ENCODE data around the gene IER2. TPM values are rescaled to one million over a fixed set of nuclear protein-coding genes. Genes with fewer than 3 reads are reported as not detected.
A peak's percentile ranks its signal among the peaks of the same experiment; 100 is the strongest.

The IER2 gene
- total RNA-seq, 1 experiment from 2014 or later: 164 TPM

- Histone ChIP-seq H3K27ac (ENCODE audit: low read depth, low read length, poor library complexity, severe bottlenecking) (peak overlapping the region; percentile 57), H3K4me1 (ENCODE audit: insufficient read depth, low read length, poor library complexity, severe bottlenecking) (no peaks in the 10 kb centered on the region), H3K27me3 (replicated peaks; ENCODE audit: insufficient read depth, low read depth, low read length, poor library complexity) (no peaks in the 10 kb centered on the region), H3K9me3 (ENCODE audit: low read depth, low read length, poor library complexity, severe bottlenecking) (no peaks in the 10 kb centered on the region), H3K36me3 (ENCODE audit: insufficient read depth, low read length, poor library complexity, severe bottlenecking) (peaks cover 49% of the 10 kb centered on the region), H3K4me3 (ENCODE audit: low read depth, low read length, poor library complexity, severe bottlenecking) (no peak overlapping the region)
- intact Hi-C loops (cut with micrococcal nuclease; ENCODE audit: unreplicated experiment): no loop called here
- DNase-seq (ENCODE audit: low spot score): no peak
- TF ChIP-seq CTCF (conservative IDR thresholded peaks at IDR 0.05; ENCODE audit: low read depth, low read length): no peak
- no peak for TF ChIP-seq EZH2 (IDR thresholded peaks at IDR 0.05; ENCODE audit: borderline replicate concordance, low read depth, low read length, poor library complexity, severe bottlenecking)
- POLR2A ChIA-PET (ENCODE audit: low non-redundant PET): no interaction called here
- CTCF ChIA-PET: no interaction called here
- BruUV-seq (replicated peaks): no TSS peak
Observed at GRCh38 chr19:13138171-13138915, 11.9 kb upstream of the IER2 start.

GRCh38 chr19:13138916-13139198 lies 11.4 kb upstream of the IER2 start:
- no peaks in the 10 kb centered on the region for H3K9me3 ChIP-seq (ENCODE audit: low read depth, low read length, poor library complexity, severe bottlenecking)
- H3K36me3 ChIP-seq (ENCODE audit: insufficient read depth, low read length, poor library complexity, severe bottlenecking): peaks cover 50% of the 10 kb centered on the region
- no TSS peak for BruUV-seq (replicated peaks)
- no peak for DNase-seq (ENCODE audit: low spot score)
- ChIA-PET CTCF (no interaction called here), POLR2A (ENCODE audit: low non-redundant PET) (no interaction called here)
- H3K4me3 ChIP-seq (ENCODE audit: low read depth, low read length, poor library complexity, severe bottlenecking): no peak overlapping the region
- no peaks in the 10 kb centered on the region for H3K4me1 ChIP-seq (ENCODE audit: insufficient read depth, low read length, poor library complexity, severe bottlenecking)
- TF ChIP-seq EZH2 (IDR thresholded peaks at IDR 0.05; ENCODE audit: borderline replicate concordance, low read depth, low read length, poor library complexity, severe bottlenecking) (no peak), CTCF (conservative IDR thresholded peaks at IDR 0.05; ENCODE audit: low read depth, low read length) (no peak)
- H3K27ac ChIP-seq (ENCODE audit: low read depth, low read length, poor library complexity, severe bottlenecking): peak overlapping the region; percentile 57
- no peaks in the 10 kb centered on the region for H3K27me3 ChIP-seq (replicated peaks; ENCODE audit: insufficient read depth, low read depth, low read length, poor library complexity)
- intact Hi-C loops (cut with micrococcal nuclease; ENCODE audit: unreplicated experiment): no loop called here

GRCh38 chr19:13139633-13140311 lies 10.4 kb upstream of the IER2 start:
- TF ChIP-seq CTCF (conservative IDR thresholded peaks at IDR 0.05; ENCODE audit: low read depth, low read length) (no peak), EZH2 (IDR thresholded peaks at IDR 0.05; ENCODE audit: borderline replicate concordance, low read depth, low read length, poor library complexity, severe bottlenecking) (no peak)
- DNase-seq (ENCODE audit: low spot score): no peak
- TSS peak; percentile 31 for BruUV-seq (replicated peaks)
- Histone ChIP-seq H3K27ac (ENCODE audit: low read depth, low read length, poor library complexity, severe bottlenecking) (no peak overlapping the region), H3K9me3 (ENCODE audit: low read depth, low read length, poor library complexity, severe bottlenecking) (no peaks in the 10 kb centered on the region), H3K4me1 (ENCODE audit: insufficient read depth, low read length, poor library complexity, severe bottlenecking) (no peaks in the 10 kb centered on the region), H3K36me3 (ENCODE audit: insufficient read depth, low read length, poor library complexity, severe bottlenecking) (peaks cover 50% of the 10 kb centered on the region), H3K4me3 (ENCODE audit: low read depth, low read length, poor library complexity, severe bottlenecking) (no peak overlapping the region), H3K27me3 (replicated peaks; ENCODE audit: insufficient read depth, low read depth, low read length, poor library complexity) (no peaks in the 10 kb centered on the region)
- intact Hi-C loops (cut with micrococcal nuclease; ENCODE audit: unreplicated experiment): no loop called here
- CTCF ChIA-PET: no interaction called here
- POLR2A ChIA-PET (ENCODE audit: low non-redundant PET): no interaction called here
